ENCODE results near the gene CDK16. TPM values are rescaled to one million over a fixed set of nuclear protein-coding genes. Genes with fewer than 3 reads are reported as not detected.

The CDK16 gene
- total RNA-seq, 1 donor from 2014 or later, result 49.9 TPM

GRCh38 chrX:47185241-47185640, 33.2 kb upstream of the CDK16 start:
- intact Hi-C loops (cut with micrococcal nuclease), result no loop called here

GRCh38 chrX:47186096-47186740, 32.3 kb upstream of the CDK16 start:
- intact Hi-C loops (cut with micrococcal nuclease), result no loop called here

GRCh38 chrX:47187106-47187677, 31.3 kb upstream of the CDK16 start:
- intact Hi-C loops (cut with micrococcal nuclease), result no loop called here

GRCh38 chrX:47189906-47190305, 28.6 kb upstream of the CDK16 start:
- intact Hi-C loops (cut with micrococcal nuclease), result loop anchor here (1.0 to 10.0 kb wide), 4 partner anchors 45 to 1335 kb away; partner anchors contain the start of genes EBP, FTSJ1, JADE3 and RBM10

GRCh38 chrX:47190445-47191269, 27.8 kb upstream of the CDK16 start:
- intact Hi-C loops (cut with micrococcal nuclease), result loop anchor here (1.0 to 10.0 kb wide), 4 partner anchors 45 to 1334 kb away; partner anchors contain the start of genes EBP, FTSJ1, JADE3 and RBM10

- intact Hi-C loops (cut with micrococcal nuclease), result loop anchor here (5.0 to 10.0 kb wide), 3 partner anchors 279 to 1333 kb away; partner anchors contain the start of genes EBP, FTSJ1 and JADE3
Measured at GRCh38 chrX:47191331-47191730, 27.1 kb upstream of the CDK16 start.

GRCh38 chrX:47191806-47192401, 26.6 kb upstream of the CDK16 start:
- intact Hi-C loops (cut with micrococcal nuclease), result loop anchor here (2.0 to 10.0 kb wide), 4 partner anchors 280 to 1333 kb away; partner anchors contain the start of genes EBP, FTSJ1, JADE3 and ZNF81

GRCh38 chrX:47193475-47194193, 24.8 kb upstream of the CDK16 start, which contains the start of gene UBA1:
TSS of gene UBA1 (plus strand) at chrX:47193829. CDS start at chrX:47198803, 4,974 bp downstream.
- intact Hi-C loops (cut with micrococcal nuclease), result loop anchor here (1.0 to 10.0 kb wide), 17 partner anchors 24 to 1331 kb away; partner anchors contain the start of genes ARAF, EBP, ELK1 and FTSJ1

GRCh38 chrX:47194194-47194787, 24.2 kb upstream of the CDK16 start:
- intact Hi-C loops (cut with micrococcal nuclease), result loop anchor here (5.0 to 10.0 kb wide), 3 partner anchors 282 to 1331 kb away; partner anchors contain the start of genes EBP, FTSJ1 and JADE3

- intact Hi-C loops (cut with micrococcal nuclease), result loop anchor here (10.0 kb wide), 1 partner anchor 1329 kb away; the partner anchor contains the start of gene EBP
Measured at GRCh38 chrX:47196098-47196497, 22.4 kb upstream of the CDK16 start.

GRCh38 chrX:47197526-47197925, 21.0 kb upstream of the CDK16 start:
- intact Hi-C loops (cut with micrococcal nuclease), result loop anchor here (10.0 kb wide), 1 partner anchor 1327 kb away; the partner anchor contains the start of gene EBP

- intact Hi-C loops (cut with micrococcal nuclease), result loop anchor here (10.0 kb wide), 1 partner anchor 1327 kb away; the partner anchor contains the start of gene EBP
Measured at GRCh38 chrX:47198026-47198686, 20.3 kb upstream of the CDK16 start.

- intact Hi-C loops (cut with micrococcal nuclease), result loop anchor here (10.0 kb wide), 1 partner anchor 1326 kb away; the partner anchor contains the start of gene EBP
Measured at GRCh38 chrX:47198687-47199080, 19.8 kb upstream of the CDK16 start.

GRCh38 chrX:47199286-47199685, 19.2 kb upstream of the CDK16 start:
- intact Hi-C loops (cut with micrococcal nuclease), result loop anchor here (10.0 kb wide), 1 partner anchor 1326 kb away; the partner anchor contains the start of gene EBP

GRCh38 chrX:47200385-47201150, 17.9 kb upstream of the CDK16 start:
- intact Hi-C loops (cut with micrococcal nuclease), result no loop called here

- intact Hi-C loops (cut with micrococcal nuclease), result no loop called here
Measured at GRCh38 chrX:47201345-47201944, 17.0 kb upstream of the CDK16 start.

GRCh38 chrX:47202316-47202715, 16.2 kb upstream of the CDK16 start:
- intact Hi-C loops (cut with micrococcal nuclease), result no loop called here

- intact Hi-C loops (cut with micrococcal nuclease), result no loop called here
Measured at GRCh38 chrX:47202877-47203276, 15.6 kb upstream of the CDK16 start.

Measured in T-helper 1 cell treated with Interleukin-12 subunit alpha and Interleukin-12 subunit beta and Interleukin-4 antibody, amounts not matched to agents 30 ng/mL and 1 ng/mL, for 36 hours (primary cell).